ENCODE results near the gene PRR13. TPM values are rescaled to one million over a fixed set of nuclear protein-coding genes. Genes with fewer than 3 reads are reported as not detected.

The PRR13 gene
- total and polyA plus RNA-seq, 8 donors, result 44.3 to 437 (median 164) TPM

DNA sequence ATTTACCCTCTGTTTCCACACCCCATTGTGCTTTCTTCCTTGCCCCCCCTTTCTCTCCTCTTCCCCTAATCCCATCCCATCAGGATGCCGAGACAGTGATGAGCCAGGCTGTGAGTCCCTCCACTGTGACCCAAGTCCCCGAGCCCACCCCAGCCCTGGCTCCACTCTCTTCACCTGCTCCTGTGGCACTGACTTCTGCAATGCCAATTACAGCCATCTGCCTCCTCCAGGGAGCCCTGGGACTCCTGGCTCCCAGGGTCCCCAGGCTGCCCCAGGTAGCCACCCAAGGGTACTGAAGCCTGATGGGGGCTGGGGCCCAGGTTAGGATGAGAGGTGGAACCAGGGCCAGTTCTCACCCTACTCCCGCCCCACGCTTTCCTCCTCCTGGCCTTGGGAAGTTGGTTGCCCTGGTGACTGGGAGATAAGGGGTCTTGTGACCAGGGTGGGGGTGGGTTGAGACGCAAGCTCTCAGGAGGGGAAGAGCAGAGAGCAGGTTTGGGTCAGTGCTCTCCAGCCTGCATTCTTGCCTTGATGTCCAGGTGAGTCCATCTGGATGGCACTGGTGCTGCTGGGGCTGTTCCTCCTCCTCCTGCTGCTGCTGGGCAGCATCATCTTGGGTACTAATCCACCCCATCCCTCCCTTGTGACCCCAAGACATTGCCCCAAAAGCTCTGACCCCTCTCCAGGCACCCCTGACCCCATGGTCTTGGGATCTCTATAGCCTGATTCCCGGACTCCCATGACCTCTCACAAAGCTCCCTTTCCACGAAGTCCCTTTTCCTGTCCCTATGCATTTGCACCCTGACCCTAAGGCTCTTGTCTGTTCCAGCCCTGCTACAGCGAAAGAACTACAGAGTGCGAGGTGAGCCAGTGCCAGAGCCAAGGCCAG lies 16.7 kb upstream of the PRR13 start:
- Histone ChIP-seq H3K27ac (no peak overlapping the region), H3K36me3 (no peaks in the 10 kb centered on the region), H3K4me1 (peaks cover 11 to 19% (median 13%) of the 10 kb centered on the region in 4 donors), H3K9me3 (no peaks in the 10 kb centered on the region), H3K27me3 (no peaks in the 10 kb centered on the region), H3K4me3 (no peak overlapping the region)
- TF ChIP-seq, protein P1, sequence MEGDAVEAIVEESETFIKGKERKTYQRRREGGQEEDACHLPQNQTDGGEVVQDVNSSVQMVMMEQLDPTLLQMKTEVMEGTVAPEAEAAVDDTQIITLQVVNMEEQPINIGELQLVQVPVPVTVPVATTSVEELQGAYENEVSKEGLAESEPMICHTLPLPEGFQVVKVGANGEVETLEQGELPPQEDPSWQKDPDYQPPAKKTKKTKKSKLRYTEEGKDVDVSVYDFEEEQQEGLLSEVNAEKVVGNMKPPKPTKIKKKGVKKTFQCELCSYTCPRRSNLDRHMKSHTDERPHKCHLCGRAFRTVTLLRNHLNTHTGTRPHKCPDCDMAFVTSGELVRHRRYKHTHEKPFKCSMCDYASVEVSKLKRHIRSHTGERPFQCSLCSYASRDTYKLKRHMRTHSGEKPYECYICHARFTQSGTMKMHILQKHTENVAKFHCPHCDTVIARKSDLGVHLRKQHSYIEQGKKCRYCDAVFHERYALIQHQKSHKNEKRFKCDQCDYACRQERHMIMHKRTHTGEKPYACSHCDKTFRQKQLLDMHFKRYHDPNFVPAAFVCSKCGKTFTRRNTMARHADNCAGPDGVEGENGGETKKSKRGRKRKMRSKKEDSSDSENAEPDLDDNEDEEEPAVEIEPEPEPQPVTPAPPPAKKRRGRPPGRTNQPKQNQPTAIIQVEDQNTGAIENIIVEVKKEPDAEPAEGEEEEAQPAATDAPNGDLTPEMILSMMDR (IDR thresholded peaks at IDR 0.05), result no peak
- TF ChIP-seq EP300 (IDR thresholded peaks at IDR 0.05) (no peak), POLR2AphosphoS5 (IDR thresholded peaks at IDR 0.05) (no peak), POLR2A (IDR thresholded peaks at IDR 0.05) (no peak)
- intact Hi-C loops (cut with DNase I; ENCODE audit: low total_unique reads), result loop anchor here (5.0 kb wide), 1 partner anchor 73 kb away; no protein-coding TSS in a partner anchor
- 55 to 69% (median 63%) methylated on average over 9 of the region's 9 CpGs for WGBS, 5 donors
- peak in 1 of 2 donors; percentile 78 for DNase-seq

DNA sequence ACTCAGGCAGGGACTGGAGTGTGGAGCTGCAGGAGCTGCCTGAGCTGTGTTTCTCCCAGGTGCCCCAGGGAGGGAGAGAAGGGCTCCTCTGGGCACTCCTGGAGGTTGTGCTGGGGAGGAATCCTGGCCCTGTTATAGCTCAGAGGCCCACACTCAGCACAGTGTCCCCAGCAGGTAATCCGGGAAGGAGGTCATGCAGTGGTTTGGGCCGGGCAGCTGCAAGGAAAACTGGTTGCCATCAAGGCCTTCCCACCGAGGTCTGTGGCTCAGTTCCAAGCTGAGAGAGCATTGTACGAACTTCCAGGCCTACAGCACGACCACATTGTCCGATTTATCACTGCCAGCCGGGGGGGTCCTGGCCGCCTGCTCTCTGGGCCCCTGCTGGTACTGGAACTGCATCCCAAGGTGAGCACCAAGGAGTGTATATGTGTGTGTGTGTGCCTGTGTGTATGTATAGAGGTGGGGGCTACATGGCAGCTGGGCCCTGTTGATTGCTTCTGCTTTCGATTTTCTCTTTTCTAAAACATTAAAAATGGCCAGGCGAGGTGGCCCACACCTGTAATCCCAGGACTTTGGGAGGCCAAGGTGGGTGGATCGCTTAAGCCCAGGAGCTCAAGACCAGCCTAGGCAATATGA lies 15.9 kb upstream of the PRR13 start:
- no peak overlapping the region for H3K27ac ChIP-seq
- no peaks in the 10 kb centered on the region for H3K27me3 ChIP-seq
- no peaks in the 10 kb centered on the region for H3K9me3 ChIP-seq
- no peak overlapping the region for H3K4me3 ChIP-seq
- 51 to 67% (median 63%) methylated on average over 8 to 11 of the region's 11 CpGs for WGBS, 5 donors
- peaks cover 8 to 13% (median 8%) of the 10 kb centered on the region in 4 donors for H3K4me1 ChIP-seq
- TF ChIP-seq POLR2A (IDR thresholded peaks at IDR 0.05), result no peak
- TF ChIP-seq EP300 (IDR thresholded peaks at IDR 0.05), result no peak
- no peak for TF ChIP-seq POLR2AphosphoS5 (IDR thresholded peaks at IDR 0.05)
- TF ChIP-seq, protein P1 (IDR thresholded peaks at IDR 0.05), result no peak
- no peaks in the 10 kb centered on the region for H3K36me3 ChIP-seq
- DNase-seq, result peak in 1 of 2 donors; percentile 38
- intact Hi-C loops (cut with DNase I; ENCODE audit: low total_unique reads), result no loop called here

DNA sequence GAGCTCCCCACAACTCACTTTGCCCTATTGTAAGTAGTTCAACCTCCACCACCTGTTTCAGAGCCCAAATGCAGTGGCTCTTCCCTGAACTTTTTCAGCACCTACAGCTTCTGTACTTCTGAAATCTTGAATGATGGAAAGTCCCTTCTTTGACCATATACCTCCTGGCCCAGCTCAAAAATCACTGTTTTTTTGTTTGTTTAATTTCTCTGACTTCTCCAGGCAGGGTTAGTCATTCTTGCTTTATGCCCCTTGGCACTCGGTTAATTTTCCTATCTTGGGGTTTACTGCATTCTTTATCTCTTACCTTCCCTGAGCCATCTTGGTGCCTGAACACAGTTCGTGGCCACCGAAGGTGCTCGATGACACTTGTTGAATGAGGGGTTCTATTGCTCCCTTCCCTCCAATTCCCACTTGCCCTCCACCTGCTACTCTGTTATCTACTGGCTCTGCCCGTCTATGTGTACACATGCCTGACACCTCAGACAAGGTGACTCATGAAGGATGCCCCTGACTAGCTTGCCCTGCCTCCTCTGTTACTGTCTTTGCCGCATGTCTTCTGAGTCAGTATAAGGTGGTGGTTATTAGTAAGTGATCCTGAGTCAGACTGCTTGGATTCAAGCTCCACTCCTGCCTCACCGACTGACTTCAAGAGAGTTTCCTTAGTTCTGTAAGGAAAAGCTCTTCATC lies 13.5 kb upstream of the PRR13 start:
- 65 to 75% (median 71%) methylated on average over 7 of the region's 7 CpGs for WGBS, 5 donors
- H3K36me3 ChIP-seq, result no peaks in the 10 kb centered on the region
- no peaks in the 10 kb centered on the region for H3K27me3 ChIP-seq
- H3K27ac ChIP-seq, result no peak overlapping the region
- H3K9me3 ChIP-seq, result no peaks in the 10 kb centered on the region
- no peaks in the 10 kb centered on the region for H3K4me1 ChIP-seq
- TF ChIP-seq, protein P1 (IDR thresholded peaks at IDR 0.05), result no peak
- no peak for TF ChIP-seq POLR2AphosphoS5 (IDR thresholded peaks at IDR 0.05)
- TF ChIP-seq EP300 (IDR thresholded peaks at IDR 0.05), result no peak
- TF ChIP-seq POLR2A (IDR thresholded peaks at IDR 0.05), result no peak
- intact Hi-C loops (cut with DNase I; ENCODE audit: low total_unique reads), result no loop called here
- no peak overlapping the region for H3K4me3 ChIP-seq
- no peak for DNase-seq

DNA sequence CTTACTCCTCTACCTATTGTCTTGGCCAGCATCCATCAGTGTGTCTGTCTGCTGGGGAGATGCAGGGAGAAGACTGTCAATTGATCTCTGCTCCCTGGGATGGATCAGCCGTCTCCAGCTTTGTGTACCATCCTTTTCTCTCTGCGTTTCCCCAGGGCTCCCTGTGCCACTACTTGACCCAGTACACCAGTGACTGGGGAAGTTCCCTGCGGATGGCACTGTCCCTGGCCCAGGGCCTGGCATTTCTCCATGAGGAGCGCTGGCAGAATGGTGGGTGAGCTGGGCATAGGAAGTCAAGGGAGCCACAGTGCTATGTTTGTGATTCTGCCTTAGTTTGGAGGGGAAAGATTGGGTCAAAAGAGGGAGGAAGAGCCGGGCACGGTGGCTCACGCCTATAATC lies 12.8 kb upstream of the PRR13 start:
- Histone ChIP-seq H3K9me3 (no peaks in the 10 kb centered on the region), H3K4me1 (no peaks in the 10 kb centered on the region), H3K4me3 (no peak overlapping the region), H3K36me3 (no peaks in the 10 kb centered on the region), H3K27me3 (no peaks in the 10 kb centered on the region), H3K27ac (no peak overlapping the region)
- WGBS, 5 donors, result 88 to 96% (median 96%) methylated on average over 7 of the region's 7 CpGs
- TF ChIP-seq POLR2A (IDR thresholded peaks at IDR 0.05), result no peak
- TF ChIP-seq POLR2AphosphoS5 (IDR thresholded peaks at IDR 0.05), result no peak
- no peak for TF ChIP-seq EP300 (IDR thresholded peaks at IDR 0.05)
- TF ChIP-seq, protein P1 (IDR thresholded peaks at IDR 0.05), result no peak
- intact Hi-C loops (cut with DNase I; ENCODE audit: low total_unique reads), result no loop called here
- DNase-seq, result no peak
